Lung (tissue), 12 donors: ENCODE measurements around the gene ESCO1. TPM values are rescaled to one million over a fixed set of nuclear protein-coding genes. Genes with fewer than 3 reads are reported as not detected.

Source experiments
- ATAC-seq: fragments of 200-7000 bp; cut with Tn5 transposase; one replicate; pipeline ENCODE4 v1.9.1; 2020; ENCODE audit warnings: moderate number of reproducible peaks; ENCODE audit not compliant: insufficient read depth, low FRiP score
- DNase-seq, 3 donors: peaks; one replicate each; pipeline ENCODE4 v3.0.0-alpha.2; 2013 to 2017
- H3K27ac ChIP-seq, 2 donors: one replicate each; pipeline ENCODE4 v1.5.1; 2013; ENCODE audit warnings: mild to moderate bottlenecking in 2 of 2, moderate library complexity in 2 of 2, control low read depth in 1 of 2, inconsistent platforms in 1 of 2, low read depth in 1 of 2, low read length in 1 of 2
- H3K27me3 ChIP-seq, 3 donors: one replicate each; pipeline ENCODE4 v1.5.1; 2013; ENCODE audit warnings: low read length in 2 of 3; ENCODE audit not compliant: control insufficient read depth in 3 of 3, insufficient read depth in 3 of 3
- H3K36me3 ChIP-seq, 4 donors: one replicate each; pipeline ENCODE4 v1.5.1; 2013; ENCODE audit warnings: low read length in 4 of 4, mild to moderate bottlenecking in 1 of 4, moderate library complexity in 1 of 4; ENCODE audit not compliant: control insufficient read depth in 4 of 4, insufficient read depth in 4 of 4
- H3K4me1 ChIP-seq, 5 donors: one replicate each; pipeline ENCODE4 v1.5.1; 2013; ENCODE audit warnings: low read length in 5 of 5, mild to moderate bottlenecking in 2 of 5, moderate library complexity in 1 of 5; ENCODE audit not compliant: control insufficient read depth in 5 of 5, insufficient read depth in 5 of 5
- H3K4me3 ChIP-seq: one replicate; pipeline ENCODE4 v1.5.1; 2013; ENCODE audit warnings: mild to moderate bottlenecking, control low read depth, moderate library complexity
- H3K9ac ChIP-seq, 2 donors: one replicate each; pipeline ENCODE4 v1.5.1; 2013; ENCODE audit warnings: low read length in 2 of 2, control low read depth in 1 of 2; ENCODE audit not compliant: insufficient read depth in 1 of 2
- H3K9me3 ChIP-seq, 4 donors: one replicate each; pipeline ENCODE4 v1.5.1; 2013; ENCODE audit warnings: low read length in 3 of 4, mild to moderate bottlenecking in 1 of 4, moderate library complexity in 1 of 4; ENCODE audit not compliant: control insufficient read depth in 4 of 4, insufficient read depth in 3 of 4
- CTCF ChIP-seq: IDR thresholded peaks from 2 replicates; pipeline ENCODE4 v1.5.1; 2012; ENCODE audit warnings: mild to moderate bottlenecking; ENCODE audit errors: control extremely low read depth, extremely low read depth
- WGBS, 2 donors: extraction: QIAGEN DNeasy Blood & Tissue Kit; methylation state at CpG; one replicate each; pipeline ENCODE4 v1.1.7; 2013; 5-methylcytosine and 5-hydroxymethylcytosine counted together
- polyA plus RNA-seq, 2 donors: library from polyadenylated mRNA; stranded (reverse); fragments of 200-250 nt; gene quantifications; one replicate each; pipeline ENCODE4 v1.2.1, GENCODE V29; 2013
- total RNA-seq, 2 donors: library from RNA; depleted of rRNA in 1 of 2; stranded (reverse); fragments of >200 nt in 1 of 2; gene quantifications; one replicate each; pipeline ENCODE4 v1.2.1, GENCODE V29; 2014 to 2021
- donor health status: control.
- donor health status: control.
- donor health status: Bipolar disorder and iron deficiency.
- donor health status: healthy.
- donor health status: DM: yes; HTN: yes; CAD: no.

Gene ESCO1
- total and polyA plus RNA-seq, 4 donors = 7.7 to 28.2 (median 12.7) TPM

DNA sequence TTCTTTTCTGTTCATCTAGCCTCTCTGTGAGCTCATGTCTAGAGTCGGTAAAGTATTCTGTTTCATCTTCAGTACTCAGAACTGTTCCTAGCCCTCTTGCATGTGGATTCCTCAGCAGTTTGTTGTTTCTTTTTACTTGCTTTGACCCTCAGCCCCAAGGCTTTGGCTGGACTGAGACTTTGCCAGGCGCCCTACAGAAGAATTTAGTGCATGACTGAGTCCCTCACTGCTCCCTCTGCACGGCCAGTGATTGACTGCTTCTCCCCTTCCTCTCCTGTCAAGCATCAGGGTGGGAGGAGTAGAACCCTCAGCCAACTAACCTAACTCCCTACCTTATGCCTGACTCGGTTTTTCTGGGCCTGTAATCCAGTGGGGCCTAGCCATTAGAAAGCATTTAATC is 109.8 kb downstream of the ESCO1 start:
- no peak for TF ChIP-seq CTCF
- H3K36me3 ChIP-seq = no peaks in the 10 kb centered on the region
- no peak overlapping the region for H3K9ac ChIP-seq
- no peaks in the 10 kb centered on the region for H3K27me3 ChIP-seq
- ATAC-seq (no peak), DNase-seq (no peak)
- H3K4me3 ChIP-seq = no peak overlapping the region
- 85 to 86% methylated on average over 4 of the region's 4 CpGs for WGBS, 2 donors
- H3K27ac ChIP-seq = no peak overlapping the region
- no peaks in the 10 kb centered on the region for H3K9me3 ChIP-seq
- no peaks in the 10 kb centered on the region for H3K4me1 ChIP-seq

GRCh38 chr18:21489919-21490495 is 110.5 kb downstream of the ESCO1 start:
- Histone ChIP-seq H3K27ac (no peak overlapping the region), H3K4me3 (no peak overlapping the region), H3K36me3 (no peaks in the 10 kb centered on the region), H3K27me3 (no peaks in the 10 kb centered on the region), H3K9ac (no peak overlapping the region), H3K4me1 (no peaks in the 10 kb centered on the region), H3K9me3 (no peaks in the 10 kb centered on the region)
- no peak for TF ChIP-seq CTCF
- WGBS, 2 donors = 95 to 96% methylated on average over 15 of the region's 15 CpGs
- DNase-seq = no peak
- ATAC-seq = no peak

- no peaks in the 10 kb centered on the region for H3K9me3 ChIP-seq
- no peak overlapping the region for H3K27ac ChIP-seq
- H3K9ac ChIP-seq = no peak overlapping the region
- ATAC-seq (no peak), DNase-seq (peak; percentile 39 to 72 (median 55))
- H3K4me3 ChIP-seq = no peak overlapping the region
- peak; percentile 43 for TF ChIP-seq CTCF
- no peaks in the 10 kb centered on the region for H3K27me3 ChIP-seq
- 52 to 56% methylated on average over 6 of the region's 6 CpGs for whole genome bisulfite sequencing, 2 donors
- H3K4me1 ChIP-seq = no peaks in the 10 kb centered on the region
- H3K36me3 ChIP-seq = no peaks in the 10 kb centered on the region
Observed at GRCh38 chr18:21489119-21489750, 111.3 kb downstream of the ESCO1 start.
